Loucy (cell line): ENCODE measurements around the gene DDIT3.

Experiments
- H2AFZ ChIP-seq: fragments of 200-600 bp; sonication (generic); 2 replicates; pipeline ENCODE4 v1.6.0; 2016; ENCODE audit warnings: antibody characterized with exemption, mild to moderate bottlenecking, low read length, moderate library complexity
- H3F3A ChIP-seq: fragments of 200-600 bp; 2 replicates; pipeline ENCODE4 v1.6.0; 2016; ENCODE audit warnings: antibody characterized with exemption, low read depth, mild to moderate bottlenecking
- H3K27me3 ChIP-seq: fragments of 200-600 bp; sonication (generic); 2 replicates; pipeline ENCODE4 v1.6.1; 2014; ENCODE audit warnings: low read length, mild to moderate bottlenecking; ENCODE audit not compliant: insufficient read depth, poor library complexity, severe bottlenecking
- H3K36me3 ChIP-seq: fragments of 200-600 bp; sonication (generic); 2 replicates; pipeline ENCODE4 v1.6.1; 2016; ENCODE audit warnings: low read length; ENCODE audit not compliant: insufficient read depth
- H3K4me1 ChIP-seq: fragments of 200-600 bp; sonication (generic); 2 replicates; pipeline ENCODE4 v1.5.1; 2014; ENCODE audit warnings: low read length, mild to moderate bottlenecking; ENCODE audit not compliant: insufficient read depth, poor library complexity, severe bottlenecking
- H3K4me2 ChIP-seq: fragments of 200-600 bp; sonication (generic); 2 replicates; pipeline ENCODE4 v1.6.0; 2014; ENCODE audit warnings: antibody characterized with exemption, low read length, low read depth, mild to moderate bottlenecking; ENCODE audit not compliant: poor library complexity, severe bottlenecking
- H3K4me3 ChIP-seq: fragments of 200-600 bp; sonication (generic); 2 replicates; pipeline ENCODE4 v1.5.1; 2014; ENCODE audit warnings: low read length, mild to moderate bottlenecking, mixed read lengths; ENCODE audit not compliant: poor library complexity, severe bottlenecking
- H3K79me2 ChIP-seq: fragments of 200-600 bp; sonication (generic); 2 replicates; pipeline ENCODE4 v1.6.1; 2014; ENCODE audit warnings: low read length; ENCODE audit not compliant: insufficient read depth
- H3K9ac ChIP-seq: fragments of 200-600 bp; sonication (generic); 2 replicates; pipeline ENCODE4 v1.6.0; 2014; ENCODE audit warnings: mild to moderate bottlenecking, low read depth, low read length, moderate library complexity; ENCODE audit not compliant: poor library complexity, severe bottlenecking
- H3K9me2 ChIP-seq: fragments of 200-600 bp; sonication (generic); replicated peaks from 2 replicates; pipeline ENCODE4 v1.6.1; 2016; ENCODE audit warnings: low read depth, low read length, mixed read lengths
- H3K9me3 ChIP-seq: fragments of 200-600 bp; sonication (generic); 2 replicates; pipeline ENCODE4 v1.6.1; 2014; ENCODE audit warnings: mild to moderate bottlenecking, antibody characterized with exemption, low read length, low read depth; ENCODE audit not compliant: insufficient read depth
- H4K20me1 ChIP-seq: fragments of 200-600 bp; sonication (generic); 2 replicates; pipeline ENCODE4 v1.6.0; 2014; ENCODE audit warnings: antibody characterized with exemption, low read length, mild to moderate bottlenecking; ENCODE audit not compliant: insufficient read depth, poor library complexity, severe bottlenecking
- CTCF ChIP-seq: fragments of 200-600 bp; sonication (generic); conservative IDR thresholded peaks from 2 replicates; pipeline ENCODE4 v1.5.1; 2014; ENCODE audit warnings: mild to moderate bottlenecking, antibody characterized with exemption, low read length
- EZH2phosphoT487 ChIP-seq: fragments of 200-600 bp; IDR thresholded peaks from 2 replicates; pipeline ENCODE4 v1.6.1; 2018; ENCODE audit warnings: antibody characterized with exemption, mild to moderate bottlenecking, moderate library complexity, borderline replicate concordance

The DDIT3 gene

DNA sequence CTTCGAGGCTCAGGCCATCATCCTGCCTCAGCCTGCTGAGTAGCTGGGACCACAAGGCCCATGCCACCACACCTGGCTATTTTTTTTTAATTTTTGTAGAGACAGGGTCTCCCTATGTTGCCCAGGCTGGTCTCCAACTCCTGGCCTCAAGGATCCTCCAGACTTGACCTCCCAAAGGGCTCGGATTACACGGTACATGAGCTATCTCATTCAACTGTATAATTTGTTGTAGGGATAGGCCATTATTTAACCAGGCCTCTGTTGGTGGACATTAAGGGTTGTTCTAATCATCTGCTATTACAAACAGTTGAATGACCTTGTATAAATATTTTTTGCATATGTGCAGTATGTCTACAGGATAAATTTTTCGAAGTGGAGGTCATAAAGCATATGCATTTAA lies 38.5 kb upstream of the DDIT3 start:
- H3K9ac ChIP-seq: no peak overlapping the region
- TF ChIP-seq EZH2phosphoT487 (no peak), CTCF (no peak)

DNA sequence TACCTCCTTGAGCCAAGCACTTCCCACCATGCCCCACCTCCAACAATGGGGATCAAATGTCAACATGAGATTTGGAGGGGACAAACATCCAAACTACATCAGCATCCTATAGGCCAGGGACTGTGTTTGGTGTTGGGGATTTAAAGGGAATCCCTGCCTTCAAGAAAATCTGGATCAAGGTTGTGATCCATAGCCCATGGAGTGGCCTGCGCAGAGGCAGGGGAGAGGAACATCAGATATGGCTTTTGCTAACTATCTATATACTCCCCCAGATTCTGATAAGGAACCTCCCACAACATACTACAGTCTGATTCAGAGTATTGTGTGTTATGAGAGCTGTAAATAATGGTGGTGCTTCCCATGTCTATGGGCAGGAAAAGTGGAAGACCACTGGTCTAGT lies 34.6 kb upstream of the DDIT3 start:
- H3K4me3 ChIP-seq: no peak overlapping the region
- H3K9me3 ChIP-seq: no peaks in the 10 kb centered on the region
- no peaks in the 10 kb centered on the region for H3K36me3 ChIP-seq
- no peaks in the 10 kb centered on the region for H3K9me2 ChIP-seq
- H3F3A ChIP-seq: no peaks in the 10 kb centered on the region
- H2AFZ ChIP-seq: no peak overlapping the region
- H3K4me2 ChIP-seq: no peak overlapping the region
- H4K20me1 ChIP-seq: no peaks in the 10 kb centered on the region
- H3K9ac ChIP-seq: no peak overlapping the region
- TF ChIP-seq EZH2phosphoT487 (no peak), CTCF (no peak)
- H3K79me2 ChIP-seq: no peaks in the 10 kb centered on the region
- H3K4me1 ChIP-seq: no peaks in the 10 kb centered on the region
- no peaks in the 10 kb centered on the region for H3K27me3 ChIP-seq

More for the DNA sequence above, 38.5 kb upstream of the DDIT3 start:
- Histone ChIP-seq H3K9me2 (no peaks in the 10 kb centered on the region), H3K4me3 (no peak overlapping the region), H3F3A (no peaks in the 10 kb centered on the region), H3K4me1 (no peaks in the 10 kb centered on the region), H3K36me3 (no peaks in the 10 kb centered on the region), H3K27me3 (no peaks in the 10 kb centered on the region), H3K4me2 (no peak overlapping the region), H4K20me1 (no peaks in the 10 kb centered on the region), H3K79me2 (no peaks in the 10 kb centered on the region), H3K9me3 (no peaks in the 10 kb centered on the region), H2AFZ (no peak overlapping the region)

DNA sequence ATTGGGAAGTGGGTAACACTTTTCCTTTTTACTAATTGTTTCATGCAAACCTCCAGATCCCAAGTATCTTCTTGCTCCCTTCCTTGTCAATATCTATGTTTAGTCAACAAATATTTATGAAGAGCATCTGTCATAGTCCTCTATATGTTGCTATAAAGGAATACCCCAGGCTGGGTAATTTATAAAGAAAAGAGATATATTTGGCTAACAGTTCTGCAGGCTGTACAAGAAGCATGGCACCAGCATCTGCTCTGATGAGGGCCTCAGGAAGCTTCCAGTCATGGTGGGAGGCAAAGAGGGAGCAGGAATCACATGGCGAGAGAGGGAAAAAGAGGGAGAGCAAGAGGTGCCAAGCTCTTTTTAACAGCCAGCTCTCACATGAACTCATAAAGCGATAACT lies 34.1 kb upstream of the DDIT3 start:
- Histone ChIP-seq H3F3A (no peaks in the 10 kb centered on the region), H3K79me2 (no peaks in the 10 kb centered on the region), H3K9me2 (no peaks in the 10 kb centered on the region), H3K4me1 (no peaks in the 10 kb centered on the region), H3K9me3 (no peaks in the 10 kb centered on the region), H3K9ac (no peak overlapping the region), H4K20me1 (no peaks in the 10 kb centered on the region), H3K27me3 (no peaks in the 10 kb centered on the region), H3K36me3 (no peaks in the 10 kb centered on the region), H3K4me2 (no peak overlapping the region), H2AFZ (no peak overlapping the region), H3K4me3 (no peak overlapping the region)
- no peak for TF ChIP-seq EZH2phosphoT487

GRCh38 chr12:57553343-57554202 lies 33.3 kb upstream of the DDIT3 start:
- Histone ChIP-seq H3K9me3 (no peaks in the 10 kb centered on the region), H3K79me2 (no peaks in the 10 kb centered on the region), H2AFZ (no peak overlapping the region; the same call in 1 of the 2 replicates)

More at GRCh38 chr12:57553343-57554202, 33.3 kb upstream of the DDIT3 start:
- Histone ChIP-seq H3K9me2 (no peaks in the 10 kb centered on the region), H3K4me3 (no peak overlapping the region), H3K9ac (no peak overlapping the region), H4K20me1 (no peaks in the 10 kb centered on the region), H3K36me3 (no peaks in the 10 kb centered on the region), H3K4me2 (no peak overlapping the region), H3K27me3 (no peaks in the 10 kb centered on the region), H3K4me1 (no peaks in the 10 kb centered on the region), H3F3A (no peaks in the 10 kb centered on the region)
- TF ChIP-seq CTCF (no peak), EZH2phosphoT487 (no peak)
